Neural progenitor cell (in vitro differentiated cells): ENCODE results near the gene DAAM2. TPM values are rescaled to one million over a fixed set of nuclear protein-coding genes. Genes with fewer than 3 reads are reported as not detected.

Source experiments
- DNase-seq: peaks from one replicate; pipeline ENCODE4 v3.0.0-alpha.2; 2016; ENCODE audit warnings: low spot score
- H2AFZ ChIP-seq: fragments of 200-600 bp; sonication (generic); replicated peaks from 2 replicates; pipeline ENCODE4 v1.6.1; 2016; ENCODE audit warnings: antibody characterized with exemption
- H3F3A ChIP-seq: fragments of 200-600 bp; sonication (generic); 2 replicates; pipeline ENCODE4 v1.6.1; 2016; ENCODE audit warnings: antibody characterized with exemption, low read depth
- H3K27ac ChIP-seq: fragments of 200-600 bp; sonication (generic); 2 replicates; pipeline ENCODE4 v1.5.1; 2016; ENCODE audit warnings: mild to moderate bottlenecking
- H3K27me3 ChIP-seq: fragments of 200-600 bp; sonication (generic); 2 replicates; pipeline ENCODE4 v1.6.1; 2016; ENCODE audit warnings: mild to moderate bottlenecking, moderate library complexity
- H3K36me3 ChIP-seq: fragments of 200-600 bp; sonication (generic); 2 replicates; pipeline ENCODE4 v1.5.1; 2016
- H3K4me1 ChIP-seq: fragments of 200-600 bp; sonication (generic); 2 replicates; pipeline ENCODE4 v1.6.1; 2016; ENCODE audit warnings: mixed run types
- H3K4me2 ChIP-seq: fragments of 200-600 bp; sonication (generic); 2 replicates; pipeline ENCODE4 v1.6.1; 2016
- H3K4me3 ChIP-seq: fragments of 200-600 bp; sonication (generic); 2 replicates; pipeline ENCODE4 v1.5.1; 2016
- H3K79me2 ChIP-seq: fragments of 200-600 bp; sonication (generic); 2 replicates; pipeline ENCODE4 v1.6.1; 2016; ENCODE audit warnings: low read depth
- H3K9ac ChIP-seq: fragments of 200-600 bp; sonication (generic); 2 replicates; pipeline ENCODE4 v1.6.1; 2016
- H3K9me3 ChIP-seq: fragments of 200-600 bp; sonication (generic); 2 replicates; pipeline ENCODE4 v1.5.1; 2016; ENCODE audit warnings: low read depth
- H4K20me1 ChIP-seq: fragments of 200-600 bp; sonication (generic); 2 replicates; pipeline ENCODE4 v1.6.1; 2016; ENCODE audit warnings: low read depth
- H3K27ac Mint-ChIP-seq: 3 replicates; pipeline ENCODE4 v1.8.0; 2021; ENCODE audit warnings: mixed read lengths
- H3K27me3 Mint-ChIP-seq: 2 replicates; pipeline ENCODE4 v1.8.0; 2022; ENCODE audit warnings: low read depth, mild to moderate bottlenecking, inconsistent platforms, moderate library complexity, mixed read lengths; ENCODE audit not compliant: insufficient read depth
- H3K36me3 Mint-ChIP-seq: 3 replicates; pipeline ENCODE4 v1.8.0; 2021; ENCODE audit warnings: mixed read lengths
- H3K4me1 Mint-ChIP-seq: 3 replicates; pipeline ENCODE4 v1.8.0; 2021; ENCODE audit warnings: mixed read lengths
- H3K4me3 Mint-ChIP-seq: 3 replicates; pipeline ENCODE4 v1.8.0; 2021; ENCODE audit warnings: mild to moderate bottlenecking, moderate library complexity, mixed read lengths
- H3K9me3 Mint-ChIP-seq: 3 replicates; pipeline ENCODE4 v1.8.0; 2020; ENCODE audit warnings: mixed read lengths
- EZH2 ChIP-seq: fragments of 200-600 bp; sonication (generic); IDR thresholded peaks from 2 replicates; pipeline ENCODE4 v1.6.1; 2017; ENCODE audit warnings: antibody characterized with exemption, mild to moderate bottlenecking, moderate library complexity
- EZH2phosphoT487 ChIP-seq: fragments of 200-600 bp; sonication (generic); IDR thresholded peaks from 2 replicates; pipeline ENCODE4 v1.6.1; 2017; ENCODE audit warnings: antibody characterized with exemption
- total RNA-seq: library from RNA; depleted of rRNA; stranded (reverse); fragments of >200 nt; gene quantifications from 2 replicates; pipeline ENCODE4 v1.2.3, GENCODE V29; 2015; ENCODE audit warnings: low replicate concordance
- TF ChIP-seq, protein P1 (sequence below): fragments of 200-600 bp; sonication (generic); IDR thresholded peaks from 2 replicates; pipeline ENCODE4 v1.5.1; 2017; ENCODE audit warnings: antibody characterized with exemption, mild to moderate bottlenecking

The DAAM2 gene
- total RNA-seq, 1 donor from 2014 or later: 2.1 TPM

DNA sequence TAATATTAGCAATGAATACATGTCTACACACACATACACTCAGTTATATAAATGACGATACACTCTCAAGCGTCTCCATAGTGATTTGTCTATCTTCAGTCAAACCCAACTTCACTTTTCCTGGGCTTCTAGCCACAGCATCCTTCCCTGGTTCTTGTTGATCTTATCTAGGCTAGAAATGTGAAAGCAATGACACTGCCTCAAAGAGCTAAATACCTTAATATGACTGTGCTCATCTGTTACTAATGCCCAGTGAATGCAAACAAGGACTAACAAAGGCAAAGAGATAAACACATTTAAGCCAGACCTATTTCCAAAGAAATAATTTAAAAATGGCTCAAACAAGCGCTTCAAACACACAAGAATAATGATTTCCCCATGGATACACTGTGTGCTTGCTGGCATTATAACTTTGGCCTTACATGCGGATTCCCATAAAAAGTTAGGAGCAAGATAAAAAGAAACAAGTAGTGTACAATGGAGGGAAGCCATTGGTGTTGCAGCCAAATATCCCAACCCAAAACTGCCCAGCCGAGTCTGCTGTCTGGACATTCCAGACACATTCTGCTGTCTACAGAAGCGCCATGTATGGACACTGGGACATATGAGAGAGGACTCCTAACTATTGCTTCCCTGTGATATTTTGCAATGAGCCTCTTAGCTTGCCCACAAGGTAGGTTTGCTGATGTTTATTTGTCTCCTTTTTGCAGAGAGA, 19.5 kb upstream of the DAAM2 start:
- H3K36me3 ChIP-seq: no peaks in the 10 kb centered on the region
- no peaks in the 10 kb centered on the region for H3K36me3 Mint-ChIP-seq
- DNase-seq: no peak
- no peaks in the 10 kb centered on the region for H4K20me1 ChIP-seq
- peaks cover 7% of the 10 kb centered on the region for H3F3A ChIP-seq
- TF ChIP-seq EZH2 (no peak), EZH2phosphoT487 (no peak)
- H3K27ac ChIP-seq: no peak overlapping the region
- peaks cover 2% of the 10 kb centered on the region for H3K27me3 Mint-ChIP-seq
- no peaks in the 10 kb centered on the region for H3K9me3 Mint-ChIP-seq
- H3K27ac Mint-ChIP-seq: no peak overlapping the region
- no peak overlapping the region for H3K9ac ChIP-seq
- H3K4me3 Mint-ChIP-seq: no peak overlapping the region
- no peaks in the 10 kb centered on the region for H3K79me2 ChIP-seq
- no peaks in the 10 kb centered on the region for H3K9me3 ChIP-seq
- H3K27me3 ChIP-seq: no peaks in the 10 kb centered on the region
- H3K4me2 ChIP-seq: no peak overlapping the region
- peaks cover 9% of the 10 kb centered on the region for H3K4me1 ChIP-seq
- peaks cover 12% of the 10 kb centered on the region for H3K4me1 Mint-ChIP-seq
- no peak overlapping the region for H2AFZ ChIP-seq
- H3K4me3 ChIP-seq: no peak overlapping the region

DNA sequence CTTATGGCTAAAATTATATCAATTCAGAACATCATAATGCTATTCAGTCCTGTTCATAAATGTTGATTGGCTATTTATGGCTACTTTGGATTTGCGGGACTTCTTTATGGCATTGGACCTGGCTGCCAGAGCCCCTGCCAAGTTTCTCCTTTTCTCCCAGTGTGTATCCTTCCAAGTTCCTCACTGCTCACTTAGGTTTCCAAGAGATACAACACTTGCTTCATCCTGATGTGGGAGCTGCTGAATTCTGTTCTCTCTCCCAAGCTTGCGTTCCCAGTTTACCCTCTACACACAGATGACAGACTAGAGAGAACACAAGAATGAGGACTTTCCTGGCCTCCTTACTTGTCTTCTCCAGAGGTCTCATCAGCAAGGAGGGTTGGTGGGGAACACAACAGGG, 18.4 kb upstream of the DAAM2 start:
- Histone ChIP-seq H4K20me1 (no peaks in the 10 kb centered on the region), H3K36me3 (no peaks in the 10 kb centered on the region), H3F3A (peaks cover 7% of the 10 kb centered on the region), H3K9me3 (no peaks in the 10 kb centered on the region), H3K4me1 (peaks cover 12% of the 10 kb centered on the region), H3K4me2 (no peak overlapping the region), H3K79me2 (no peaks in the 10 kb centered on the region), H3K9ac (no peak overlapping the region), H3K27ac (no peak overlapping the region), H3K4me3 (no peak overlapping the region), H3K27me3 (no peaks in the 10 kb centered on the region), H2AFZ (no peak overlapping the region)
- no peak overlapping the region for H3K27ac Mint-ChIP-seq
- H3K9me3 Mint-ChIP-seq: no peaks in the 10 kb centered on the region
- peaks cover 2% of the 10 kb centered on the region for H3K27me3 Mint-ChIP-seq
- no peak overlapping the region for H3K4me3 Mint-ChIP-seq
- no peaks in the 10 kb centered on the region for H3K36me3 Mint-ChIP-seq
- no peak for DNase-seq
- peaks cover 12% of the 10 kb centered on the region for H3K4me1 Mint-ChIP-seq
- TF ChIP-seq EZH2phosphoT487 (no peak), EZH2 (no peak)
- TF ChIP-seq, protein P1, sequence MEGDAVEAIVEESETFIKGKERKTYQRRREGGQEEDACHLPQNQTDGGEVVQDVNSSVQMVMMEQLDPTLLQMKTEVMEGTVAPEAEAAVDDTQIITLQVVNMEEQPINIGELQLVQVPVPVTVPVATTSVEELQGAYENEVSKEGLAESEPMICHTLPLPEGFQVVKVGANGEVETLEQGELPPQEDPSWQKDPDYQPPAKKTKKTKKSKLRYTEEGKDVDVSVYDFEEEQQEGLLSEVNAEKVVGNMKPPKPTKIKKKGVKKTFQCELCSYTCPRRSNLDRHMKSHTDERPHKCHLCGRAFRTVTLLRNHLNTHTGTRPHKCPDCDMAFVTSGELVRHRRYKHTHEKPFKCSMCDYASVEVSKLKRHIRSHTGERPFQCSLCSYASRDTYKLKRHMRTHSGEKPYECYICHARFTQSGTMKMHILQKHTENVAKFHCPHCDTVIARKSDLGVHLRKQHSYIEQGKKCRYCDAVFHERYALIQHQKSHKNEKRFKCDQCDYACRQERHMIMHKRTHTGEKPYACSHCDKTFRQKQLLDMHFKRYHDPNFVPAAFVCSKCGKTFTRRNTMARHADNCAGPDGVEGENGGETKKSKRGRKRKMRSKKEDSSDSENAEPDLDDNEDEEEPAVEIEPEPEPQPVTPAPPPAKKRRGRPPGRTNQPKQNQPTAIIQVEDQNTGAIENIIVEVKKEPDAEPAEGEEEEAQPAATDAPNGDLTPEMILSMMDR: no peak

DNA sequence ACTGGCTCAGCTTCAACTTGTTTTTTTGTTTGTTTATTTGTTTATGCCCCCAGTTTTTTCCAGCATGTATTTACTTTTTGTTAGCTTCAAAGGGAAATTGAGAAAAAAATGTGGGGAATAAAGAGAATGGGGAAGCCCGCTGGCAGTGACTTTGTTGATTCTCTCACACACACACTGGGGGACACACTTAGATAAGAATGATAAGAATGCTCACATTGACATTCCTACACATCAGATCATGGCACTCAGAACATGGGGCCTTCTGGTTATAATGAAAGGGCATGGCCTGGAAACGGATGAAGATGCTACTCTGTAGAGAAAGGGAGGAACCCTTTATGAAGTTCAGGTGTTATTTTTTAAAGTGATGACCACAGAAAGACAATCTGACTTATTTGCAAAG, 15.6 kb upstream of the DAAM2 start:
- no peaks in the 10 kb centered on the region for H3K36me3 Mint-ChIP-seq
- Histone ChIP-seq H3K36me3 (peaks cover 6% of the 10 kb centered on the region), H3K79me2 (no peaks in the 10 kb centered on the region), H3F3A (peaks cover 7% of the 10 kb centered on the region), H4K20me1 (no peaks in the 10 kb centered on the region), H3K4me1 (peaks cover 12% of the 10 kb centered on the region), H3K27ac (no peak overlapping the region), H2AFZ (no peak overlapping the region), H3K4me2 (no peak overlapping the region), H3K9me3 (no peaks in the 10 kb centered on the region), H3K27me3 (no peaks in the 10 kb centered on the region), H3K4me3 (no peak overlapping the region), H3K9ac (no peak overlapping the region)
- no peak overlapping the region for H3K4me3 Mint-ChIP-seq
- H3K9me3 Mint-ChIP-seq: no peaks in the 10 kb centered on the region
- TF ChIP-seq, protein P1: no peak
- TF ChIP-seq EZH2 (no peak), EZH2phosphoT487 (no peak)
- H3K27me3 Mint-ChIP-seq: peaks cover 2% of the 10 kb centered on the region
- no peak for DNase-seq
- H3K27ac Mint-ChIP-seq: no peak overlapping the region
- H3K4me1 Mint-ChIP-seq: peaks cover 12% of the 10 kb centered on the region

DNA sequence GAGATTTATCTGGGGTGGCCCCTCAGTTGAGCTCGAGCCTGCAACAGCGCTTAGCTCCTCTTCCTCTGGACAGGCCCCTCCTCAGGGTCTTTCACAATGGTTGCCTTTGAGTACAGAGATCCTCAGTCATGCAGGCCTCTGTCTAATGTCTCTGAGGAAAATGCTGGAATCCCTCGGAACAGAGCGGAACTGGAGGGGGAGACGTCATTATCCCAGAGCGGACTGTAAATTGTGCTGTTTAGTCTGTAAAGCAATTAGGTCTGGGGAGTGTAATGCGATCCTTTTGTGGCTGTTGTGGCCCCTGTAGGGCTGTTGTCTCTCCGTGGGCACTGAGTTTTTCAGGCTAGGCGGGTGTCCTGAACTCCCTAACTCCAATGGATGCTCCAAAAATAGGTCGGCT, 15.0 kb upstream of the DAAM2 start:
- H3K27me3 ChIP-seq: no peaks in the 10 kb centered on the region
- Mint-ChIP-seq H3K4me1 (peaks cover 12% of the 10 kb centered on the region), H3K9me3 (no peaks in the 10 kb centered on the region), H3K36me3 (no peaks in the 10 kb centered on the region), H3K27me3 (peaks cover 2% of the 10 kb centered on the region), H3K4me3 (no peak overlapping the region), H3K27ac (peak overlapping the region; percentile 76)
- no peak overlapping the region for H3K9ac ChIP-seq
- H2AFZ ChIP-seq: no peak overlapping the region
- DNase-seq: peak; percentile 59
- H3K79me2 ChIP-seq: no peaks in the 10 kb centered on the region
- no peak overlapping the region for H3K4me3 ChIP-seq
- no peaks in the 10 kb centered on the region for H4K20me1 ChIP-seq
- no peaks in the 10 kb centered on the region for H3K9me3 ChIP-seq
- peaks cover 6% of the 10 kb centered on the region for H3K36me3 ChIP-seq
- peaks cover 7% of the 10 kb centered on the region for H3F3A ChIP-seq
- peaks cover 12% of the 10 kb centered on the region for H3K4me1 ChIP-seq
- no peak overlapping the region for H3K27ac ChIP-seq
- H3K4me2 ChIP-seq: peak overlapping the region; percentile 5
- TF ChIP-seq, protein P1: no peak
- TF ChIP-seq EZH2 (no peak), EZH2phosphoT487 (no peak)
